Motor neuron (in vitro differentiated cells): ENCODE results near the gene SRCIN1. TPM values are rescaled to one million over a fixed set of nuclear protein-coding genes. Genes with fewer than 3 reads are reported as not detected.

Experiments
- ATAC-seq, 8 experiments: fragments of 200-7000 bp; cut with Tn5 transposase; replicated peaks in 6 of 8; 2 replicates each; pipeline ENCODE4 v1.8.0; 2021; ENCODE audit warnings: mild to moderate bottlenecking in 8 of 8, moderate library complexity in 8 of 8
- H3K27ac ChIP-seq, 2 donors: fragments of 250-450 bp; sonication (Bioruptor Pico); 2 replicates each; pipeline ENCODE4 v1.9.0; 2021; ENCODE audit warnings: antibody characterized with exemption in 2 of 2, mild to moderate bottlenecking in 2 of 2, moderate library complexity in 1 of 2
- H3K4me1 ChIP-seq, 2 donors: fragments of 250-450 bp; sonication (Bioruptor Pico); replicated peaks in 1 of 2; 2 replicates each; pipeline ENCODE4 v1.6.1; 2021; ENCODE audit warnings: antibody characterized with exemption in 2 of 2, mild to moderate bottlenecking in 2 of 2, moderate library complexity in 1 of 2
- H3K4me3 ChIP-seq, 5 donors: fragments of 250-450 bp; sonication (Bioruptor Pico); 2 replicates each; pipeline ENCODE4 v1.9.0; 2021; ENCODE audit warnings: antibody characterized with exemption in 5 of 5, mild to moderate bottlenecking in 5 of 5, moderate library complexity in 4 of 5
- WGBS, 10 experiments: fragments of 450-650 bp; shearing (Covaris generic); methylation state at CpG; one replicate each; pipeline ENCODE4 v1.0.0; 2022; 5-methylcytosine and 5-hydroxymethylcytosine counted together
- in situ Hi-C, 9 experiments: fragments of 400-800 bp; cut with MboI; loops; one replicate each; pipeline ENCODE4 v1.15.0; 2021; ENCODE audit warnings: low sequenced_read_pairs in 9 of 9, low pct_unique_long_range_greater_than_20kb in 2 of 9; ENCODE audit not compliant: unreplicated experiment in 9 of 9
- total RNA-seq, 8 experiments: library from RNA; unstranded; fragments of 300-600 nt; gene quantifications; 2 replicates each; pipeline versions ENCODE4 v1.2.3 to v1.2.4, GENCODE V29; 2022

The SRCIN1 gene
- total RNA-seq, 8 experiments from 2014 or later, result 0.71 to 21.2 (median 14.9) TPM

GRCh38 chr17:38550661-38551060 lies 55.1 kb downstream of the SRCIN1 start:
- Histone ChIP-seq H3K4me1 (no peaks in the 10 kb centered on the region), H3K27ac (no peak overlapping the region), H3K4me3 (no peak overlapping the region)
- in situ Hi-C loops, result loop anchor here in 1 of 9 experiments (25.0 kb wide), 1 partner anchor 112 kb away; the partner anchor contains the start of gene EPOP
- peak in 3 of 8 experiments; percentile 5 to 100 (median 100) for ATAC-seq
- 20 to 96% (median 80%) methylated on average over 1 to 4 of the region's 8 CpGs; no CpG with 5 or more reads in 5 of the 10 experiments for WGBS, 10 experiments

GRCh38 chr17:38549285-38549684 lies 56.5 kb downstream of the SRCIN1 start:
- Histone ChIP-seq H3K4me1 (no peaks in the 10 kb centered on the region), H3K27ac (no peak overlapping the region), H3K4me3 (no peak overlapping the region)
- in situ Hi-C loops, result loop anchor here in 1 of 9 experiments (25.0 kb wide), 1 partner anchor 113 kb away; the partner anchor contains the start of gene EPOP
- WGBS, 10 experiments, result 100% methylated on average over 1 of the region's 4 CpGs; no CpG with 5 or more reads in 9 of the 10 experiments
- ATAC-seq, result no peak

GRCh38 chr17:38547444-38547843 lies 58.3 kb downstream of the SRCIN1 start:
- no peak for ATAC-seq
- in situ Hi-C loops, result loop anchor here in 1 of 9 experiments (25.0 kb wide), 1 partner anchor 115 kb away; the partner anchor contains the start of gene EPOP
- Histone ChIP-seq H3K4me3 (no peak overlapping the region), H3K27ac (no peak overlapping the region), H3K4me1 (no peaks in the 10 kb centered on the region)
- 33 to 100% (median 93%) methylated on average over 1 of the region's 12 CpGs; no CpG with 5 or more reads in 6 of the 10 experiments for WGBS, 10 experiments

- Histone ChIP-seq H3K27ac (no peak overlapping the region), H3K4me3 (no peak overlapping the region), H3K4me1 (no peaks in the 10 kb centered on the region)
- in situ Hi-C loops, result loop anchor here in 1 of 9 experiments (25.0 kb wide), 1 partner anchor 116 kb away; the partner anchor contains the start of gene EPOP
- no peak for ATAC-seq
- WGBS, 10 experiments, result 80 to 100% (median 90%) methylated on average over 1 to 4 of the region's 11 CpGs; no CpG with 5 or more reads in 7 of the 10 experiments
Measured at GRCh38 chr17:38546396-38546795, 59.4 kb downstream of the SRCIN1 start.

- ATAC-seq, result no peak
- in situ Hi-C loops, result loop anchor here in 1 of 9 experiments (25.0 kb wide), 1 partner anchor 117 kb away; the partner anchor contains the start of gene EPOP
- H3K27ac ChIP-seq, result no peak overlapping the region
- no peak overlapping the region for H3K4me3 ChIP-seq
- 24 to 100% (median 78%) methylated on average over 1 to 5 of the region's 12 CpGs; no CpG with 5 or more reads in 2 of the 10 experiments for WGBS, 10 experiments
- no peaks in the 10 kb centered on the region for H3K4me1 ChIP-seq
Measured at GRCh38 chr17:38545531-38546225, 60.1 kb downstream of the SRCIN1 start.

GRCh38 chr17:38544839-38545209 lies 60.9 kb downstream of the SRCIN1 start:
- no peak overlapping the region for H3K27ac ChIP-seq
- H3K4me3 ChIP-seq, result no peak overlapping the region
- ATAC-seq, result peak in 1 of 8 experiments; percentile 10
- H3K4me1 ChIP-seq, result no peaks in the 10 kb centered on the region
- 100% methylated on average over 1 of the region's 7 CpGs; no CpG with 5 or more reads in 9 of the 10 experiments for WGBS, 10 experiments
- in situ Hi-C loops, result loop anchor here in 1 of 9 experiments (25.0 kb wide), 1 partner anchor 117 kb away; the partner anchor contains the start of gene EPOP

- no peak overlapping the region for H3K4me3 ChIP-seq
- H3K27ac ChIP-seq, result no peak overlapping the region
- H3K4me1 ChIP-seq, result no peaks in the 10 kb centered on the region
- in situ Hi-C loops, result loop anchor here in 1 of 9 experiments (25.0 kb wide), 1 partner anchor 118 kb away; the partner anchor contains the start of gene EPOP
- no peak for ATAC-seq
- 74% methylated on average over 5 of the region's 10 CpGs; no CpG with 5 or more reads in 9 of the 10 experiments for WGBS, 10 experiments
Measured at GRCh38 chr17:38544175-38544838, 61.4 kb downstream of the SRCIN1 start.

- no peaks in the 10 kb centered on the region for H3K4me1 ChIP-seq
- in situ Hi-C loops, result loop anchor here in 1 of 9 experiments (25.0 kb wide), 1 partner anchor 119 kb away; the partner anchor contains the start of gene EPOP
- H3K27ac ChIP-seq, result no peak overlapping the region
- no peak overlapping the region for H3K4me3 ChIP-seq
- 77 to 90% methylated on average over 3 to 4 of the region's 20 CpGs; no CpG with 5 or more reads in 8 of the 10 experiments for WGBS, 10 experiments
- ATAC-seq, result peak in 6 of 8 experiments; percentile 37 to 94 (median 74)
Measured at GRCh38 chr17:38543403-38544174, 62.2 kb downstream of the SRCIN1 start.

GRCh38 chr17:38542286-38542685 lies 63.5 kb downstream of the SRCIN1 start:
- no peak for ATAC-seq
- in situ Hi-C loops, result loop anchor here in 1 of 9 experiments (25.0 kb wide), 1 partner anchor 120 kb away; the partner anchor contains the start of gene EPOP
- WGBS, 10 experiments, result no CpG with 5 or more reads among the region's 8 CpGs

GRCh38 chr17:38541281-38541680 lies 64.5 kb downstream of the SRCIN1 start:
- no peak overlapping the region for H3K4me3 ChIP-seq
- 86 to 100% (median 100%) methylated on average over 1 to 5 of the region's 11 CpGs; no CpG with 5 or more reads in 7 of the 10 experiments for WGBS, 10 experiments
- no peak overlapping the region for H3K27ac ChIP-seq
- ATAC-seq, result no peak
- H3K4me1 ChIP-seq, result no peaks in the 10 kb centered on the region
- in situ Hi-C loops, result loop anchor here in 1 of 9 experiments (25.0 kb wide), 1 partner anchor 121 kb away; the partner anchor contains the start of gene EPOP

More at GRCh38 chr17:38542286-38542685, 63.5 kb downstream of the SRCIN1 start:
- Histone ChIP-seq H3K4me1 (no peaks in the 10 kb centered on the region), H3K27ac (no peak overlapping the region), H3K4me3 (no peak overlapping the region)

GRCh38 chr17:38540514-38541045 lies 65.2 kb downstream of the SRCIN1 start:
- no peak overlapping the region for H3K4me3 ChIP-seq
- ATAC-seq, result no peak
- WGBS, 10 experiments, result 40 to 100% methylated on average over 2 to 4 of the region's 11 CpGs; no CpG with 5 or more reads in 8 of the 10 experiments
- no peak overlapping the region for H3K27ac ChIP-seq
- in situ Hi-C loops, result loop anchor here in 1 of 9 experiments (25.0 kb wide), 1 partner anchor 122 kb away; the partner anchor contains the start of gene EPOP
- no peaks in the 10 kb centered on the region for H3K4me1 ChIP-seq

- Histone ChIP-seq H3K27ac (no peak overlapping the region), H3K4me3 (no peak overlapping the region), H3K4me1 (no peaks in the 10 kb centered on the region)
- 40 to 90% methylated on average over 1 to 3 of the region's 8 CpGs; no CpG with 5 or more reads in 8 of the 10 experiments for WGBS, 10 experiments
- ATAC-seq, result peak in 5 of 8 experiments; percentile 39 to 54 (median 44)
- in situ Hi-C loops, result loop anchor here in 1 of 9 experiments (25.0 kb wide), 1 partner anchor 123 kb away; the partner anchor contains the start of gene EPOP
Measured at GRCh38 chr17:38539386-38539785, 66.4 kb downstream of the SRCIN1 start.
